Liver (tissue), 9 donors: ENCODE results near the gene ATP6V0D1. TPM values are rescaled to one million over a fixed set of nuclear protein-coding genes. Genes with fewer than 3 reads are reported as not detected.

Experiments used
- DNase-seq: peaks from one replicate; pipeline ENCODE4 v3.0.0-alpha.2; 2017; ENCODE audit warnings: low spot score
- H3K27ac ChIP-seq, 2 donors: one replicate each; pipeline ENCODE4 v1.7.0; 2013; ENCODE audit warnings: inconsistent platforms in 2 of 2, low read length in 2 of 2, control low read depth in 1 of 2, low read depth in 1 of 2, mild to moderate bottlenecking in 1 of 2
- H3K27me3 ChIP-seq, 4 donors: one replicate each; pipeline versions ENCODE4 v1.6.1 to v1.7.0; 2013; ENCODE audit warnings: low read length in 3 of 4, inconsistent platforms in 1 of 4, mild to moderate bottlenecking in 1 of 4, moderate library complexity in 1 of 4; ENCODE audit not compliant: control insufficient read depth in 4 of 4, insufficient read depth in 4 of 4
- H3K36me3 ChIP-seq, 4 donors: one replicate each; pipeline versions ENCODE4 v1.6.1 to v1.7.0; 2013; ENCODE audit warnings: low read length in 3 of 4, mild to moderate bottlenecking in 3 of 4, low read depth in 1 of 4, moderate library complexity in 1 of 4; ENCODE audit not compliant: control insufficient read depth in 4 of 4, insufficient read depth in 3 of 4
- H3K4me1 ChIP-seq, 4 donors: one replicate each; pipeline versions ENCODE4 v1.6.1 to v1.7.0; 2013; ENCODE audit warnings: low read length in 3 of 4, mild to moderate bottlenecking in 3 of 4, moderate library complexity in 1 of 4; ENCODE audit not compliant: control insufficient read depth in 4 of 4, insufficient read depth in 4 of 4
- H3K4me3 ChIP-seq, 3 donors: one replicate each; pipeline versions ENCODE4 v1.6.1 to v1.7.0; 2013; ENCODE audit warnings: low read length in 3 of 3, control low read depth in 1 of 3, low read depth in 1 of 3, mild to moderate bottlenecking in 1 of 3
- H3K9ac ChIP-seq, 2 donors: one replicate each; pipeline ENCODE4 v1.7.0; 2013; ENCODE audit warnings: low read length in 2 of 2, mild to moderate bottlenecking in 2 of 2, moderate library complexity in 2 of 2, control low read depth in 1 of 2, low read depth in 1 of 2
- H3K9me3 ChIP-seq, 4 donors: one replicate each; pipeline versions ENCODE4 v1.6.1 to v1.7.0; 2013; ENCODE audit warnings: low read length in 3 of 4; ENCODE audit not compliant: control insufficient read depth in 4 of 4
- EGR1 ChIP-seq, 2 donors: IDR thresholded peaks; 2 replicates each; pipeline ENCODE4 v1.6.1; 2016 to 2018; ENCODE audit warnings: antibody characterized with exemption in 2 of 2, low read depth in 2 of 2
- FOXA1 ChIP-seq: IDR thresholded peaks from 2 replicates; pipeline ENCODE4 v1.6.1; 2016; ENCODE audit warnings: antibody characterized with exemption
- FOXA2 ChIP-seq: IDR thresholded peaks from 2 replicates; pipeline ENCODE4 v1.6.1; 2016; ENCODE audit warnings: antibody characterized with exemption
- GABPA ChIP-seq, 2 donors: IDR thresholded peaks in 1 of 2; conservative IDR thresholded peaks in 1 of 2; 2 replicates each; pipeline ENCODE4 v1.6.1; 2016; ENCODE audit warnings: antibody characterized with exemption in 2 of 2, mild to moderate bottlenecking in 1 of 2, moderate library complexity in 1 of 2
- HNF4A ChIP-seq, 2 donors: conservative IDR thresholded peaks; 2 replicates each; pipeline ENCODE4 v1.6.1; 2016; ENCODE audit warnings: antibody characterized with exemption in 2 of 2, mild to moderate bottlenecking in 2 of 2
- HNF4G ChIP-seq: IDR thresholded peaks from 2 replicates; pipeline ENCODE4 v1.6.1; 2016; ENCODE audit warnings: antibody characterized with exemption
- JUND ChIP-seq, 2 donors: IDR thresholded peaks; 2 replicates each; pipeline ENCODE4 v1.6.1; 2016; ENCODE audit warnings: antibody characterized with exemption in 2 of 2
- NR2F2 ChIP-seq: IDR thresholded peaks from 2 replicates; pipeline ENCODE4 v1.6.1; 2016; ENCODE audit warnings: antibody characterized with exemption
- RAD21 ChIP-seq, 2 donors: IDR thresholded peaks; 2 replicates each; pipeline ENCODE4 v1.6.1; 2016; ENCODE audit warnings: antibody characterized with exemption in 2 of 2, mild to moderate bottlenecking in 2 of 2
- REST ChIP-seq: IDR thresholded peaks from 2 replicates; pipeline ENCODE4 v1.6.1; 2016; ENCODE audit warnings: antibody characterized with exemption, mild to moderate bottlenecking
- RXRA ChIP-seq, 2 donors: IDR thresholded peaks; 2 replicates each; pipeline ENCODE4 v1.6.1; 2017 to 2018; ENCODE audit warnings: antibody characterized with exemption in 2 of 2, mild to moderate bottlenecking in 1 of 2
- SP1 ChIP-seq: IDR thresholded peaks from 2 replicates; pipeline ENCODE4 v1.6.1; 2018; ENCODE audit warnings: antibody characterized with exemption, mild to moderate bottlenecking
- TAF1 ChIP-seq: conservative IDR thresholded peaks from 2 replicates; pipeline ENCODE4 v1.6.1; 2016; ENCODE audit warnings: antibody characterized with exemption, mild to moderate bottlenecking
- YY1 ChIP-seq: IDR thresholded peaks from 2 replicates; pipeline ENCODE4 v1.6.1; 2016; ENCODE audit warnings: antibody characterized with exemption, mild to moderate bottlenecking
- whole genome bisulfite sequencing: extraction: QIAGEN DNeasy Blood & Tissue Kit; methylation state at CpG from one replicate; pipeline ENCODE4 v1.1.7; 2013; 5-methylcytosine and 5-hydroxymethylcytosine counted together
- polyA plus RNA-seq, 2 donors: library from polyadenylated mRNA; stranded (reverse) in 1 of 2; unstranded in 1 of 2; fragments of 200-250 nt in 1 of 2; fragments of >200 nt in 1 of 2; fragmentation: Nextera tagmentation in 1 of 2; extraction: Ambion mirVana in 1 of 2; gene quantifications; one replicate each; pipeline versions ENCODE4 v1.2.1 to v1.2.3, GENCODE V29; 2013 to 2015
- total RNA-seq, 2 donors: library from RNA; depleted of rRNA; stranded (reverse); fragments of >200 nt; gene quantifications; one replicate each; pipeline ENCODE4 v1.2.3, GENCODE V29; 2014
- TF ChIP-seq, protein P1 (sequence below): fragments of 150-350 bp; IDR thresholded peaks from 2 replicates; pipeline ENCODE4 v1.5.1; 2017; ENCODE audit warnings: improper control_type of control experiment, low read depth, low read length; ENCODE audit not compliant: missing input control
- TF ChIP-seq, protein P2 (sequence below): IDR thresholded peaks from 2 replicates; pipeline ENCODE4 v1.6.1; 2016; ENCODE audit warnings: antibody characterized with exemption
- TF ChIP-seq, protein P3 (sequence below): IDR thresholded peaks from 2 replicates; pipeline ENCODE4 v1.6.1; 2016; ENCODE audit warnings: antibody characterized with exemption
- TF ChIP-seq, protein P4 (sequence below): IDR thresholded peaks from 2 replicates; pipeline ENCODE4 v1.6.1; 2016; ENCODE audit warnings: antibody characterized with exemption
- donor health status: healthy.
- donor health status: healthy.
- donor health status: healthy.
- donor health status: healthy.
- donor health status: healthy.

The ATP6V0D1 gene
- total and polyA plus RNA-seq, 4 donors = 47.6 to 80.2 (median 66.6) TPM

GRCh38 chr16:67413978-67414911 is 66.7 kb downstream of the ATP6V0D1 start:
- H3K36me3 ChIP-seq = no peaks in the 10 kb centered on the region
- H3K9me3 ChIP-seq = no peaks in the 10 kb centered on the region
- peaks cover 5 to 10% (median 7%) of the 10 kb centered on the region in 4 donors for H3K4me1 ChIP-seq
- peak overlapping the region; percentile 15 to 47 for H3K27ac ChIP-seq
- no peak overlapping the region for H3K4me3 ChIP-seq
- no peak overlapping the region for H3K9ac ChIP-seq
- H3K27me3 ChIP-seq = no peaks in the 10 kb centered on the region
- TF ChIP-seq, protein P1, sequence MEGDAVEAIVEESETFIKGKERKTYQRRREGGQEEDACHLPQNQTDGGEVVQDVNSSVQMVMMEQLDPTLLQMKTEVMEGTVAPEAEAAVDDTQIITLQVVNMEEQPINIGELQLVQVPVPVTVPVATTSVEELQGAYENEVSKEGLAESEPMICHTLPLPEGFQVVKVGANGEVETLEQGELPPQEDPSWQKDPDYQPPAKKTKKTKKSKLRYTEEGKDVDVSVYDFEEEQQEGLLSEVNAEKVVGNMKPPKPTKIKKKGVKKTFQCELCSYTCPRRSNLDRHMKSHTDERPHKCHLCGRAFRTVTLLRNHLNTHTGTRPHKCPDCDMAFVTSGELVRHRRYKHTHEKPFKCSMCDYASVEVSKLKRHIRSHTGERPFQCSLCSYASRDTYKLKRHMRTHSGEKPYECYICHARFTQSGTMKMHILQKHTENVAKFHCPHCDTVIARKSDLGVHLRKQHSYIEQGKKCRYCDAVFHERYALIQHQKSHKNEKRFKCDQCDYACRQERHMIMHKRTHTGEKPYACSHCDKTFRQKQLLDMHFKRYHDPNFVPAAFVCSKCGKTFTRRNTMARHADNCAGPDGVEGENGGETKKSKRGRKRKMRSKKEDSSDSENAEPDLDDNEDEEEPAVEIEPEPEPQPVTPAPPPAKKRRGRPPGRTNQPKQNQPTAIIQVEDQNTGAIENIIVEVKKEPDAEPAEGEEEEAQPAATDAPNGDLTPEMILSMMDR = no peak
- no peak for TF ChIP-seq FOXA1
- TF ChIP-seq REST = no peak
- no peak for TF ChIP-seq SP1
- no peak for TF ChIP-seq HNF4A (conservative IDR thresholded peaks at IDR 0.05)
- TF ChIP-seq FOXA2 = no peak
- TF ChIP-seq YY1 = no peak
- no peak for TF ChIP-seq GABPA (IDR thresholded peaks at IDR 0.05 in 1 of 2, conservative IDR thresholded peaks at IDR 0.05 in 1 of 2)
- no peak for TF ChIP-seq RAD21 (IDR thresholded peaks at IDR 0.05)
- TF ChIP-seq, protein P2, sequence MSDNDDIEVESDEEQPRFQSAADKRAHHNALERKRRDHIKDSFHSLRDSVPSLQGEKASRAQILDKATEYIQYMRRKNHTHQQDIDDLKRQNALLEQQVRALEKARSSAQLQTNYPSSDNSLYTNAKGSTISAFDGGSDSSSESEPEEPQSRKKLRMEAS = no peak
- DNase-seq = no peak
- 58% methylated on average over 6 of the region's 6 CpGs for WGBS

DNA sequence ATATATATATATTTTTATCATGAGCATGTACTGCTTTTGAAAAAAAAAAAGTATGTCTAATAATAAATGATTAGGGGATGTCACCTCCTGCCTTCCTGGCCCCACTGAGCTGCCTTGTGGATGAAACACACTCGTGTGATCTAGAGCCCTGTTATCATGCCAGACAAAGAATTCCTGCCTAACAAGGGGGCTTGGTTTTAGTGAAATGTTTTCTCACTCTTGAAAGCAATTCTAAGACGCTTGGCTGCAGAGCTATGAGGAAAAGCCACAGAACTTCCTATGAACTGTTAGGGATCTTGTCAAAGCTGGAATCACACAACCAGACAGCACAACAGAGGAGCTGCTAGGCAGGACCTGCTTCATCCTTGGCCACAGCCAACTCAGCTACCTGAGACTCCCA is 68.7 kb downstream of the ATP6V0D1 start:
- H3K4me3 ChIP-seq = no peak overlapping the region
- WGBS = 59% methylated on average over 2 of the region's 2 CpGs
- TF ChIP-seq NR2F2 (no peak), HNF4G (no peak), FOXA2 (no peak), SP1 (no peak), JUND (IDR thresholded peaks at IDR 0.05) (no peak), RXRA (IDR thresholded peaks at IDR 0.05) (no peak), RAD21 (IDR thresholded peaks at IDR 0.05) (no peak), EGR1 (IDR thresholded peaks at IDR 0.05; ENCODE audit: low read depth in 2 of 2) (no peak), HNF4A (conservative IDR thresholded peaks at IDR 0.05) (no peak), YY1 (no peak), TAF1 (no peak), GABPA (IDR thresholded peaks at IDR 0.05 in 1 of 2, conservative IDR thresholded peaks at IDR 0.05 in 1 of 2) (no peak)
- TF ChIP-seq, protein P1 = no peak
- TF ChIP-seq, protein P3, sequence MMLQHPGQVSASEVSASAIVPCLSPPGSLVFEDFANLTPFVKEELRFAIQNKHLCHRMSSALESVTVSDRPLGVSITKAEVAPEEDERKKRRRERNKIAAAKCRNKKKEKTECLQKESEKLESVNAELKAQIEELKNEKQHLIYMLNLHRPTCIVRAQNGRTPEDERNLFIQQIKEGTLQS = no peak
- TF ChIP-seq, protein P2 = no peak
- TF ChIP-seq, protein P4, sequence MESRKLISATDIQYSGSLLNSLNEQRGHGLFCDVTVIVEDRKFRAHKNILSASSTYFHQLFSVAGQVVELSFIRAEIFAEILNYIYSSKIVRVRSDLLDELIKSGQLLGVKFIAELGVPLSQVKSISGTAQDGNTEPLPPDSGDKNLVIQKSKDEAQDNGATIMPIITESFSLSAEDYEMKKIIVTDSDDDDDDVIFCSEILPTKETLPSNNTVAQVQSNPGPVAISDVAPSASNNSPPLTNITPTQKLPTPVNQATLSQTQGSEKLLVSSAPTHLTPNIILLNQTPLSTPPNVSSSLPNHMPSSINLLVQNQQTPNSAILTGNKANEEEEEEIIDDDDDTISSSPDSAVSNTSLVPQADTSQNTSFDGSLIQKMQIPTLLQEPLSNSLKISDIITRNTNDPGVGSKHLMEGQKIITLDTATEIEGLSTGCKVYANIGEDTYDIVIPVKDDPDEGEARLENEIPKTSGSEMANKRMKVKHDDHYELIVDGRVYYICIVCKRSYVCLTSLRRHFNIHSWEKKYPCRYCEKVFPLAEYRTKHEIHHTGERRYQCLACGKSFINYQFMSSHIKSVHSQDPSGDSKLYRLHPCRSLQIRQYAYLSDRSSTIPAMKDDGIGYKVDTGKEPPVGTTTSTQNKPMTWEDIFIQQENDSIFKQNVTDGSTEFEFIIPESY = no peak

More for the DNA sequence above, 68.7 kb downstream of the ATP6V0D1 start:
- Histone ChIP-seq H3K9me3 (no peaks in the 10 kb centered on the region), H3K9ac (no peak overlapping the region), H3K4me1 (peaks cover 5 to 10% (median 7%) of the 10 kb centered on the region in 4 donors), H3K36me3 (no peaks in the 10 kb centered on the region), H3K27me3 (no peaks in the 10 kb centered on the region), H3K27ac (no peak overlapping the region)
- no peak for DNase-seq
